H1 (cell line): ENCODE data around the gene STRN. TPM values are rescaled to one million over a fixed set of nuclear protein-coding genes. Genes with fewer than 3 reads are reported as not detected.

Experiments
- HDAC2 ChIP-seq, 2 experiments: fragments of 300-600 bp in 1 of 2; sonication (generic) in 1 of 2; IDR thresholded peaks; 2 replicates each; pipeline ENCODE4 v1.6.1; 2011 to 2012; ENCODE audit warnings: low read depth in 2 of 2, low read length in 2 of 2, mild to moderate bottlenecking in 2 of 2, moderate library complexity in 2 of 2, borderline replicate concordance in 1 of 2, inconsistent platforms in 1 of 2
- polyA plus RNA-seq, 7 experiments: library from polyadenylated mRNA; depleted of rRNA in 3 of 7; stranded (reverse) in 5 of 7; unstranded in 2 of 7; fragments of >200 nt in 5 of 7; fragments of 200-250 nt in 2 of 7; gene quantifications; 1 replicate in 5 of 7; 2 replicates in 1 of 7; 4 replicates in 1 of 7; pipeline versions ENCODE4 v1.2.1 to v1.2.3, GENCODE V29; 2011 to 2013; ENCODE audit warnings: missing spikeins in 2 of 7, mixed read lengths in 2 of 7
- total RNA-seq: library from RNA; stranded (reverse); fragmentation: NEBNext Ultra II Directional; extraction: Animal tissue kit (Norgen Biotek cat#: 25700); gene quantifications from 2 replicates; pipeline ENCODE4 v1.2.1, GENCODE V29; 2021

STRN gene
- total and polyA plus RNA-seq, 2 of the 8 experiments (the other 6 are each of a cell fraction or from before 2014, with no cell fraction given) = 8.3 to 47.0 TPM

DNA sequence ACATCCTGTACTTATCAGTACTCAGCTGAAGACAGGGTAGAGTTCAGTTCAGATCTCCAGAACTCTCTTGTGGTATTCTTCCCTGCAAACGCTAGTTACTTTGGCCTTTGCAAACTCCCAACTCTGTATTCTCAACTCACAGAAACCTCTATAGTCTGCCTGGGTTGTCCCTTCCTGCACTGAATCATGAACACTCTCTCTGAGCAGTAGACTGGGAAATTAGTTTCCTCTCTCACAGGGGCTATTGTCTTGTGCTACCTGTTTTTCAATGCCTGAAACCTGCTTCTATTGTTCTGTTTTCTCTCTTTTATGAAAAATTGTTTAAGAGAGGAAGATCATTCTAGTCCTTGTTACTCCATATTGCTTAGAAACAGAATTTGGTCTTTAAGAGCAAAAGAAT is 135.2 kb downstream of the STRN start (continued):
- no peak for TF ChIP-seq HDAC2 (IDR thresholded peaks at IDR 0.05; ENCODE audit: borderline replicate concordance in 1 of 2, low read depth in 2 of 2, low read length in 2 of 2)
- TF ChIP-seq, all 59 proteins: peak for 0
